MM.1S (cell line): Measurements from ENCODE around the gene AP5B1.

Experiments
- DNase-seq: peaks from one replicate; pipeline ENCODE4 v3.0.0-alpha.2; 2015
- H2AFZ ChIP-seq: fragments of 300-600 bp; sonication (generic); 2 replicates; pipeline ENCODE4 v1.6.0; 2016; ENCODE audit warnings: antibody characterized with exemption, low read length
- H3F3A ChIP-seq: fragments of 300-600 bp; sonication (generic); 2 replicates; pipeline ENCODE4 v1.6.1; 2016; ENCODE audit warnings: mild to moderate bottlenecking, antibody characterized with exemption, low read length, moderate library complexity, mixed read lengths; ENCODE audit not compliant: insufficient read depth
- H3K27ac ChIP-seq: fragments of 300-600 bp; sonication (generic); 2 replicates; pipeline ENCODE4 v1.5.1; 2016; ENCODE audit warnings: mild to moderate bottlenecking, low read length
- H3K27me3 ChIP-seq: fragments of 300-600 bp; sonication (generic); replicated peaks from 2 replicates; pipeline ENCODE4 v1.6.0; 2016; ENCODE audit warnings: low read length; ENCODE audit not compliant: insufficient read depth
- H3K36me3 ChIP-seq: fragments of 300-600 bp; sonication (generic); replicated peaks from 2 replicates; pipeline ENCODE4 v1.6.1; 2016; ENCODE audit warnings: mild to moderate bottlenecking, low read length, mixed read lengths; ENCODE audit not compliant: insufficient read depth
- H3K4me1 ChIP-seq: fragments of 300-600 bp; sonication (generic); 2 replicates; pipeline ENCODE4 v1.6.1; 2016; ENCODE audit warnings: low read length, mixed read lengths
- H3K4me2 ChIP-seq: fragments of 300-600 bp; sonication (generic); 2 replicates; pipeline ENCODE4 v1.6.0; 2016; ENCODE audit warnings: low read depth, low read length
- H3K4me3 ChIP-seq: fragments of 300-600 bp; sonication (generic); 2 replicates; pipeline ENCODE4 v1.5.1; 2016; ENCODE audit warnings: low read length, mixed read lengths
- H3K79me2 ChIP-seq: fragments of 300-600 bp; sonication (generic); 2 replicates; pipeline ENCODE4 v1.6.1; 2016; ENCODE audit warnings: mixed run types, low read length, mixed read lengths
- H3K9ac ChIP-seq: fragments of 300-600 bp; sonication (generic); 2 replicates; pipeline ENCODE4 v1.6.1; 2016; ENCODE audit warnings: low read length, mixed read lengths
- H3K9me2 ChIP-seq: fragments of 300-600 bp; sonication (generic); replicated peaks from 2 replicates; pipeline ENCODE4 v1.6.1; 2016; ENCODE audit warnings: mild to moderate bottlenecking, low read length, mixed read lengths; ENCODE audit not compliant: insufficient read depth
- H3K9me3 ChIP-seq: fragments of 300-600 bp; sonication (generic); replicated peaks from 2 replicates; pipeline ENCODE4 v1.6.1; 2016; ENCODE audit warnings: mild to moderate bottlenecking, low read length, mixed read lengths; ENCODE audit not compliant: insufficient read depth
- H4K20me1 ChIP-seq: fragments of 300-600 bp; sonication (generic); 2 replicates; pipeline ENCODE4 v1.6.1; 2016; ENCODE audit warnings: mild to moderate bottlenecking, low read length, moderate library complexity, mixed read lengths; ENCODE audit not compliant: insufficient read depth
- EZH2 ChIP-seq: fragments of 300-600 bp; sonication (generic); optimal IDR thresholded peaks from 2 replicates; pipeline ENCODE3; 2017; ENCODE audit warnings: low read depth, mild to moderate bottlenecking, antibody characterized with exemption, low read length, mixed read lengths
- EZH2phosphoT487 ChIP-seq: fragments of 300-600 bp; sonication (generic); IDR thresholded peaks from 2 replicates; pipeline ENCODE4 v1.6.1; 2018; ENCODE audit warnings: antibody characterized with exemption, low read length
- TF ChIP-seq, protein P1 (sequence below): fragments of 300-600 bp; sonication (generic); IDR thresholded peaks from 2 replicates; pipeline ENCODE4 v1.5.1; 2016; ENCODE audit warnings: antibody characterized with exemption, low read length, mixed read lengths

Gene AP5B1, protein sequence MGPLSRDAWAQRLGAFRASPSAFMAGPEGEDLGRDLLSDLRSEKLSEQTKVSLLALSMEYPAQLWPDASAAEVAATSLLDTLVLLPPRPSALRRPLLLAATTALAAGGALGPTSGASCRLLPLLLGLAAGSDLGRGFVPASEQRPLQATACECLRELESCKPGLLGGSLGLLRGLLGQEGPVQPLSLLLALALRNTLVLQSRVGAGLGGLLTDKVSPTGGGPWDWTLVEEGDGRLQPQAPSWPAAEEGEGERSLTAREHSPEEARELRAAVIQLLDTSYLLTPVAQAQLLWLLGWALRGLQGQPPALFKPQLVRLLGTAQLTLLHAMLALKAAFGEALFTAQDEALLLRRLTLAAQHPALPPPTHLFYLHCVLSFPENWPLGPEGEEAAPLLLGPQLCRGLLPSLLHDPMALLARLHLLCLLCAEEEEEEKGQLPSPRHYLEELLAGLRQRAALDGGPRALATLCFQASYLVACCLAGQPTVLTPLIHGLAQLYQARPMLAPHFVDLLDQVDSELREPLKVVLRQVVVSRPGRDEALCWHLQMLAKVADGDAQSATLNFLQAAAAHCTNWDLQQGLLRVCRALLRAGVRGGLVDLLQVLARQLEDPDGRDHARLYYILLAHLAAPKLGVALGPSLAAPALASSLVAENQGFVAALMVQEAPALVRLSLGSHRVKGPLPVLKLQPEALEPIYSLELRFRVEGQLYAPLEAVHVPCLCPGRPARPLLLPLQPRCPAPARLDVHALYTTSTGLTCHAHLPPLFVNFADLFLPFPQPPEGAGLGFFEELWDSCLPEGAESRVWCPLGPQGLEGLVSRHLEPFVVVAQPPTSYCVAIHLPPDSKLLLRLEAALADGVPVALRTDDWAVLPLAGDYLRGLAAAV

DNA sequence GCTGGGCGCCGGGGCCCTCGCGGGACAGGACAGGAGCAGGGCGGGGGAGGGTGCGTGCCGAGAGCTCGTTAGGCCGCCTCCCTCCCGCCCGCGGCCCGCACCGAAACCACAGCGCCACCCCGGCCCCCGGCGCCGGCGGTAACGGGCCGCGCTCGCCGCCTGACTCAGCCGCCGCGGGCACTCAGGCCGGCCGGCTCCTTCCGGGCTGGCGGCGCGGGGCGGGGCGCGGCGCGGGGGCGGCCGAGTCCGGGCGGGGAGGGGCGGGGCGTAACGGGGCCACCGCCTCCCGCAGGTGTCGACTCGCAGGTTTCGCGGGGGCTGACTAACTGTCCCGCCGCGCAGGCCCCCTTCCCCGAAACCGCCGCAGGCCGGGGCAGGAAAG is at the start of gene AP5B1:
Gene AP5B1 (minus strand): TSS at position 207 of the 382 bp plus-strand sequence. CDS start 385 bp downstream, outside the sequence.
- H3F3A ChIP-seq = peaks cover 19% of the 10 kb centered on the region
- no peaks in the 10 kb centered on the region for H3K9me2 ChIP-seq
- H3K4me2 ChIP-seq = peak within 1 kb of the TSS; percentile 91
- no peaks in the 10 kb centered on the region for H3K9me3 ChIP-seq
- TF ChIP-seq EZH2 (no peak), EZH2phosphoT487 (no peak)
- TF ChIP-seq, protein P1, sequence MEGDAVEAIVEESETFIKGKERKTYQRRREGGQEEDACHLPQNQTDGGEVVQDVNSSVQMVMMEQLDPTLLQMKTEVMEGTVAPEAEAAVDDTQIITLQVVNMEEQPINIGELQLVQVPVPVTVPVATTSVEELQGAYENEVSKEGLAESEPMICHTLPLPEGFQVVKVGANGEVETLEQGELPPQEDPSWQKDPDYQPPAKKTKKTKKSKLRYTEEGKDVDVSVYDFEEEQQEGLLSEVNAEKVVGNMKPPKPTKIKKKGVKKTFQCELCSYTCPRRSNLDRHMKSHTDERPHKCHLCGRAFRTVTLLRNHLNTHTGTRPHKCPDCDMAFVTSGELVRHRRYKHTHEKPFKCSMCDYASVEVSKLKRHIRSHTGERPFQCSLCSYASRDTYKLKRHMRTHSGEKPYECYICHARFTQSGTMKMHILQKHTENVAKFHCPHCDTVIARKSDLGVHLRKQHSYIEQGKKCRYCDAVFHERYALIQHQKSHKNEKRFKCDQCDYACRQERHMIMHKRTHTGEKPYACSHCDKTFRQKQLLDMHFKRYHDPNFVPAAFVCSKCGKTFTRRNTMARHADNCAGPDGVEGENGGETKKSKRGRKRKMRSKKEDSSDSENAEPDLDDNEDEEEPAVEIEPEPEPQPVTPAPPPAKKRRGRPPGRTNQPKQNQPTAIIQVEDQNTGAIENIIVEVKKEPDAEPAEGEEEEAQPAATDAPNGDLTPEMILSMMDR = no peak
- peak within 1 kb of the TSS; percentile 85 for H3K9ac ChIP-seq
- peaks cover 20% of the 10 kb centered on the region for H3K4me1 ChIP-seq
- peaks cover 32% of the 10 kb centered on the region for H3K79me2 ChIP-seq
- peak within 1 kb of the TSS; percentile 53; the same call in 1 of the 2 replicates for H3K27ac ChIP-seq
- H3K27me3 ChIP-seq = peaks cover 8% of the 10 kb centered on the region; the same call in 1 of the 2 replicates
- peaks cover 4% of the 10 kb centered on the region; the same call in 1 of the 2 replicates for H3K36me3 ChIP-seq
- H4K20me1 ChIP-seq = no peaks in the 10 kb centered on the region; the same call in 1 of the 2 replicates
- peak within 1 kb of the TSS; percentile 84 for H3K4me3 ChIP-seq
- peak; percentile 77 for DNase-seq
- H2AFZ ChIP-seq = peak within 1 kb of the TSS; percentile 66

DNA sequence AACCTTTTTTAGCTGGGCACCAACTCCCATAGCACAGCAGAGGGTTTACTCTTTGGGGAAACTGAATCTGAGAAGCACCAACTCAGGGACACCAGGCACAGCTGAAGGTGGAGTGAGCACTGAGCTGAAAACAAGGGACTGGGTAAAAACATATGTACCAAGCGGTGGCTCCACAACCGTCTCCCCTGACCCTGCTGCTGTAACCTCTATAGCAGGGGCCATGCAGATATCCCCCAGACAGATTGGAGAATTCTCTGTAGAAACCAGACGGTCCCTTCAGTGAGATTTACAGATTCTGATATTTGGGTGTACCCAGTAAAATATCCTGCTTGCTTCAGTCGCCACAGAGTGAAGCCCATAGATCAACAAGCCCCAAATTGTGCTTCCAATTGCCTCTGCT is 48.7 kb upstream of the AP5B1 start:
- Histone ChIP-seq H3K9ac (no peak overlapping the region), H2AFZ (no peak overlapping the region), H3K27ac (no peak overlapping the region), H3F3A (no peaks in the 10 kb centered on the region), H3K79me2 (no peaks in the 10 kb centered on the region), H3K27me3 (peaks cover 44% of the 10 kb centered on the region), H3K4me3 (no peak overlapping the region), H3K9me3 (no peaks in the 10 kb centered on the region), H4K20me1 (no peaks in the 10 kb centered on the region), H3K36me3 (no peaks in the 10 kb centered on the region), H3K4me1 (peaks cover 4% of the 10 kb centered on the region; the same call in 1 of the 2 replicates), H3K4me2 (no peak overlapping the region), H3K9me2 (no peaks in the 10 kb centered on the region)
- DNase-seq = no peak
- TF ChIP-seq EZH2 = no peak
- no peak for TF ChIP-seq EZH2phosphoT487
- TF ChIP-seq, protein P1 = no peak

DNA sequence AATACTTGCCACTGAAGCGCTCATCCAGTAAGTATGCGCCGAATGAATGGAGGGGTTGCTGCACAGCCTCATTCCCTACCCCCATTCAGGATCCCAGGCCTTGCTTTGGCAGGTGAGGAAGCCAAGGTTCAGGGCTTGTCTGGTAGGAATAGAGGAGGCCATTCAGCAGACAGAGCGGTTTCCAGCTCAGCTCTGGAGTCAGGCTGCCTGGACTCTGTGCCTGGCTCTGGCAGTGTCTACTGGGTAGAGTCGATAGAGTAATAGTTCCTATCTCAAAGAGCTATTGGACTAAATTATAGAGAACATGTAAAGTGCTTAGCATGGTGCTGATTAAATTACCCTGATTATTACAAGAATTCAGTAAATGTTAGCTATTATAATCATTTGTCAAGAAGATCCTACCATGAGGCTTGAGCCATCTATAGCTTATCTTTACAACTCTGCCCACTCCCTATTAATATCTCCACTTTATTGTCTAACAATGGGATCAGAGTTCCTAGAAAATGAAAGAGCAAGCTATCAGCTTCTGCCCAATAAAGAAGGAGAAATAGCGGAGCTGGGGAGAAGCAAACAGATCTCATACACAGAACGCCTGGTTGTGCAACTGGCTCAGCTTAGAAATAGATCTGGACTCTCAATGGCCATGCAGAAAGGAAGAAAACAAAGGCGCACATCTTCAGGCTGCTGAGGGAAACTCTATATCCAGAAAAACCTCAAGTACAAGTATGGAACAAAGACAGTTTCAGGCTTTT is 46.4 kb upstream of the AP5B1 start:
- no peak overlapping the region for H3K27ac ChIP-seq
- H3K4me1 ChIP-seq = no peaks in the 10 kb centered on the region
- no peak overlapping the region for H3K4me2 ChIP-seq
- H4K20me1 ChIP-seq = no peaks in the 10 kb centered on the region
- no peaks in the 10 kb centered on the region for H3K9me3 ChIP-seq
- no peaks in the 10 kb centered on the region for H3K79me2 ChIP-seq
- no peak for DNase-seq
- H3K36me3 ChIP-seq = no peaks in the 10 kb centered on the region
- no peak overlapping the region for H3K4me3 ChIP-seq
- TF ChIP-seq, protein P1 = no peak
- TF ChIP-seq EZH2 (no peak), EZH2phosphoT487 (no peak)
- H2AFZ ChIP-seq = no peak overlapping the region
- H3K9me2 ChIP-seq = no peaks in the 10 kb centered on the region
- peaks cover 25% of the 10 kb centered on the region for H3K27me3 ChIP-seq
- H3F3A ChIP-seq = no peaks in the 10 kb centered on the region
- H3K9ac ChIP-seq = no peak overlapping the region
